Fibroblast of lung (primary cell): Measurements from ENCODE around the gene SLC25A51. TPM values are rescaled to one million over a fixed set of nuclear protein-coding genes. Genes with fewer than 3 reads are reported as not detected.
A peak's percentile ranks its signal among the peaks of the same experiment; 100 is the strongest.

Experiments used
- DNase-seq, 2 donors: peaks; one replicate each; pipeline versions ENCODE4 v3.0.0 to v3.0.0-alpha.2; 2010; ENCODE audit warnings: low read depth in 2 of 2
- H2AFZ ChIP-seq: 2 replicates; pipeline ENCODE4 v1.5.1; 2012; ENCODE audit warnings: low read length, control low read depth, inconsistent platforms
- H3K27ac ChIP-seq: 2 replicates; pipeline ENCODE4 v1.5.1; 2011; ENCODE audit warnings: low read length, control low read depth; ENCODE audit not compliant: insufficient read depth
- H3K27me3 ChIP-seq: 2 replicates; pipeline ENCODE4 v1.5.1; 2011; ENCODE audit warnings: mild to moderate bottlenecking, low read length; ENCODE audit not compliant: control insufficient read depth, insufficient read depth
- H3K36me3 ChIP-seq: 2 replicates; pipeline ENCODE4 v1.5.1; 2011; ENCODE audit warnings: low read length; ENCODE audit not compliant: control insufficient read depth, insufficient read depth
- H3K4me1 ChIP-seq: 2 replicates; pipeline ENCODE4 v1.5.1; 2011; ENCODE audit warnings: low read length; ENCODE audit not compliant: control insufficient read depth, insufficient read depth; ENCODE audit errors: extremely low read depth
- H3K4me2 ChIP-seq: 2 replicates; pipeline ENCODE4 v1.5.1; 2011; ENCODE audit warnings: low read length, control low read depth; ENCODE audit not compliant: insufficient read depth; ENCODE audit errors: extremely low read depth
- H3K4me3 ChIP-seq, 4 experiments: fragments of 200-600 bp in 1 of 4; sonication (generic) in 1 of 4; replicated peaks in 1 of 4; 2 replicates each; pipeline ENCODE4 v1.5.1; 2011 to 2016; ENCODE audit warnings: low read length in 4 of 4, low read depth in 3 of 4, mild to moderate bottlenecking in 3 of 4, control low read depth in 2 of 4, inconsistent platforms in 1 of 4, mixed read lengths in 1 of 4; ENCODE audit not compliant: insufficient read depth in 1 of 4; ENCODE audit errors: control extremely low read depth in 1 of 4
- H3K79me2 ChIP-seq: 2 replicates; pipeline ENCODE4 v1.5.1; 2012; ENCODE audit warnings: mild to moderate bottlenecking, low read length, inconsistent platforms; ENCODE audit not compliant: control insufficient read depth, insufficient read depth
- H3K9ac ChIP-seq: 2 replicates; pipeline ENCODE4 v1.5.1; 2011; ENCODE audit warnings: mild to moderate bottlenecking, low read length, control low read depth; ENCODE audit not compliant: insufficient read depth
- H3K9me3 ChIP-seq: 2 replicates; pipeline ENCODE4 v1.5.1; 2012; ENCODE audit warnings: low read depth, low read length; ENCODE audit not compliant: control insufficient read depth, insufficient read depth
- H4K20me1 ChIP-seq: 2 replicates; pipeline ENCODE4 v1.5.1; 2011; ENCODE audit warnings: low read length; ENCODE audit not compliant: control insufficient read depth, insufficient read depth; ENCODE audit errors: extremely low read depth
- EZH2 ChIP-seq: IDR thresholded peaks from 2 replicates; pipeline ENCODE4 v1.5.1; 2012; ENCODE audit warnings: low read length, control low read depth, mild to moderate bottlenecking; ENCODE audit errors: missing control alignments
- polyA plus RNA-seq, 2 donors: library from polyadenylated mRNA; depleted of rRNA in 1 of 2; stranded (reverse) in 1 of 2; unstranded in 1 of 2; fragments of >200 nt; gene quantifications; 2 replicates each; pipeline ENCODE4 v1.2.1, GENCODE V29; 2011 to 2012; ENCODE audit warnings: missing spikeins in 1 of 2
- total RNA-seq: library from RNA; depleted of rRNA; stranded (reverse); fragments of >200 nt; gene quantifications from 2 replicates; pipeline ENCODE4 v1.2.1, GENCODE V29; 2014
- TF ChIP-seq, protein P1 (sequence below), 2 donors: IDR thresholded peaks in 1 of 2; conservative IDR thresholded peaks in 1 of 2; 1 replicate in 1 of 2; 2 replicates in 1 of 2; pipeline ENCODE4 v1.5.1; 2011 to 2012; ENCODE audit warnings: low read length in 2 of 2, control low read depth in 1 of 2, inconsistent platforms in 1 of 2, low read depth in 1 of 2, mild to moderate bottlenecking in 1 of 2

The SLC25A51 gene
- total and polyA plus RNA-seq, 2 donors (not counting 1 experiment from before 2014, with no cell fraction given) = 39.3 to 100 TPM

DNA sequence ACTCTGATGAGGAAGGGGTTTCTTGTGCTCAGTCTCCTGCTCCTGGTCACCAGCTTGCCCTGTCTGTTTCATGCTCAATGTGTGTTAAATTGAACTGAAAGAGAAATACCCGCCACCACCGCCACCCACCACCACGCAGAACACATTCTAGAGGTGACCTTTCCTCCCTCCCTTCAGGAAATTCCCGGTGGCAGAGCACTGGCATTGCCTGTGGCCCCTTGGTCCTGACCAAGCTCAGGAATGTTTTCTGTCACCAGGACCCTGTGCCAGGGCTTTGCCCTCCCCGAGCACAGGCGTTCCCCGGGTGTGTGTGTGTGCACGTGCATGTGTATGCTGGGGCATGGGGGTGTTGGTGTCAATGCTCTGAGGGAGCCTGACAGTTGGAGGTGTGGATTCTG is 10.2 kb upstream of the SLC25A51 start:
- Histone ChIP-seq H4K20me1 (no peaks in the 10 kb centered on the region), H2AFZ (no peak overlapping the region), H3K79me2 (no peaks in the 10 kb centered on the region), H3K9ac (no peak overlapping the region), H3K4me2 (no peak overlapping the region), H3K27ac (peak overlapping the region; percentile 19), H3K9me3 (no peaks in the 10 kb centered on the region), H3K36me3 (peaks cover 16% of the 10 kb centered on the region), H3K4me3 (no peak overlapping the region), H3K4me1 (peaks cover 4% of the 10 kb centered on the region), H3K27me3 (no peaks in the 10 kb centered on the region)
- TF ChIP-seq, protein P1, sequence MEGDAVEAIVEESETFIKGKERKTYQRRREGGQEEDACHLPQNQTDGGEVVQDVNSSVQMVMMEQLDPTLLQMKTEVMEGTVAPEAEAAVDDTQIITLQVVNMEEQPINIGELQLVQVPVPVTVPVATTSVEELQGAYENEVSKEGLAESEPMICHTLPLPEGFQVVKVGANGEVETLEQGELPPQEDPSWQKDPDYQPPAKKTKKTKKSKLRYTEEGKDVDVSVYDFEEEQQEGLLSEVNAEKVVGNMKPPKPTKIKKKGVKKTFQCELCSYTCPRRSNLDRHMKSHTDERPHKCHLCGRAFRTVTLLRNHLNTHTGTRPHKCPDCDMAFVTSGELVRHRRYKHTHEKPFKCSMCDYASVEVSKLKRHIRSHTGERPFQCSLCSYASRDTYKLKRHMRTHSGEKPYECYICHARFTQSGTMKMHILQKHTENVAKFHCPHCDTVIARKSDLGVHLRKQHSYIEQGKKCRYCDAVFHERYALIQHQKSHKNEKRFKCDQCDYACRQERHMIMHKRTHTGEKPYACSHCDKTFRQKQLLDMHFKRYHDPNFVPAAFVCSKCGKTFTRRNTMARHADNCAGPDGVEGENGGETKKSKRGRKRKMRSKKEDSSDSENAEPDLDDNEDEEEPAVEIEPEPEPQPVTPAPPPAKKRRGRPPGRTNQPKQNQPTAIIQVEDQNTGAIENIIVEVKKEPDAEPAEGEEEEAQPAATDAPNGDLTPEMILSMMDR (conservative IDR thresholded peaks at IDR 0.05 in 1 of 2, IDR thresholded peaks at IDR 0.05 in 1 of 2; ENCODE audit: low read depth in 1 of 2, low read length in 2 of 2) = no peak
- no peak for TF ChIP-seq EZH2
- DNase-seq = no peak

DNA sequence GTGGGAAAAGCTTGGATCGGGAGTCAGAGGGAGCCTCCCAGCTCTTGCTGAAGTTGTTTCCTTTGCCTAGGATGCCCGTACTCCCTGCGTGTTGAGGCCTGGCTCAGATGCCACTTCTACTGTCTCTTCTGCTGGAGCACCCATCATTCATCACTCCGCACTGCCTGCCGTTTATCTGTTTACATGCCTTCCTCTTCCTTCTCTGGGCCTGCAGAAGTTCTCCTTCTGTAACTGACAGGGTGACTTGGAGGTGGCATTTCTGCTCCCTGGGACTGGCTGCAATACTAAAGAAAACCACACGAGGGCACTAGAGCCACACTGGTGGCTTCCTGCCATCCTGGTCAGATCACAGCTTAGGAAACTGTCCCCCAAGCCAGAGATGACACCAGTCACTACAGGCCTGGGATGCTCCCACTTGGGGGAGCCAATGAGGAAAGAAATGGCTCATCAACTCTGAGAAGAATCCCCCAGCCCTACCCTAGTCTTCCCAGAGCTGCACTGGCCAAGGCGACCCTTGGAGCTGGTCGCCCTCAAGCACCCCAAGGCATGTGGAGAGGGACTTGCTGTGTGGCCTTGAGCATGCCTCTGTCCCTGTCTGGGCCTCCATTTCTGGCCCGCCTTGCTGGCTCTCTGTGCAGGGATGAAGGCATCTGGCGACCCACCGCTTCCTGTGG is 9.7 kb upstream of the SLC25A51 start:
- Histone ChIP-seq H2AFZ (no peak overlapping the region), H4K20me1 (no peaks in the 10 kb centered on the region), H3K79me2 (no peaks in the 10 kb centered on the region), H3K4me1 (peaks cover 4% of the 10 kb centered on the region), H3K27ac (peak overlapping the region; percentile 19), H3K9ac (no peak overlapping the region), H3K4me2 (no peak overlapping the region), H3K36me3 (peaks cover 14% of the 10 kb centered on the region), H3K27me3 (no peaks in the 10 kb centered on the region), H3K4me3 (no peak overlapping the region), H3K9me3 (no peaks in the 10 kb centered on the region)
- peak; percentile 53 to 75 for DNase-seq
- TF ChIP-seq, protein P1 (conservative IDR thresholded peaks at IDR 0.05 in 1 of 2, IDR thresholded peaks at IDR 0.05 in 1 of 2; ENCODE audit: low read depth in 1 of 2, low read length in 2 of 2) = peak; percentile 96 to 99
- no peak for TF ChIP-seq EZH2

DNA sequence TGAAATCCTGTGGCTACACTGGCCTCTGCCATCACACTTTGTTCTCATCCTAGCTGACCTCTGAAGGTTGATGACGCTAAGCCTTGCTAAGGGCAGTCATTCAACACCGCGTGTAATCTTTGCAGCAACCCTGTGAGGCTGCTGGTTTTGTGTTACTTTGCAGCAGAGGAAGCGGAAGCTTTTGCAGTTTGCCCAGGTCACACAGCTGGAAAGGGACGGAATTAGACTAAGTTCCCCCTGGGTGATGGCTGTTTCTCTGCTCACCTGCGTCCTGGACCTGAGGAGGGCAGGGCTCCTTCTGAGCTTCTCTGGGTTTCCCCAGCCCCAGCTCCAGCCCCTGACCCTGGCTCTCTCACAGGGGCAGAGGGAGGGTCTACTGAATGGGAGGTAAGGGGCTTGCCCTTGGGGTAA is 7.3 kb upstream of the SLC25A51 start:
- Histone ChIP-seq H3K4me2 (no peak overlapping the region), H3K36me3 (peaks cover 3% of the 10 kb centered on the region), H3K9me3 (no peaks in the 10 kb centered on the region), H3K27ac (no peak overlapping the region), H3K4me3 (no peak overlapping the region), H3K79me2 (no peaks in the 10 kb centered on the region), H3K4me1 (no peaks in the 10 kb centered on the region), H3K9ac (no peak overlapping the region), H4K20me1 (no peaks in the 10 kb centered on the region), H3K27me3 (no peaks in the 10 kb centered on the region), H2AFZ (no peak overlapping the region)
- no peak for TF ChIP-seq EZH2
- TF ChIP-seq, protein P1 (conservative IDR thresholded peaks at IDR 0.05 in 1 of 2, IDR thresholded peaks at IDR 0.05 in 1 of 2; ENCODE audit: low read depth in 1 of 2, low read length in 2 of 2) = no peak
- DNase-seq = peak in 1 of 2 donors; percentile 69
